GM23338 (cell line): ENCODE measurements around the gene GIMAP4. TPM values are rescaled to one million over a fixed set of nuclear protein-coding genes. Genes with fewer than 3 reads are reported as not detected.

ENCODE experiments used
- ATAC-seq: fragments of 200-7000 bp; cut with Tn5 transposase; 3 replicates; pipeline ENCODE4 v1.9.1; 2020
- DNase-seq: peaks from one replicate; pipeline ENCODE4 v3.0.0-alpha.2; 2015; ENCODE audit warnings: low spot score
- H2AFZ ChIP-seq: fragments of 200-600 bp; sonication (generic); 2 replicates; pipeline ENCODE4 v1.8.0; 2016; ENCODE audit warnings: antibody characterized with exemption, mild to moderate bottlenecking, moderate library complexity
- H3F3A ChIP-seq: fragments of 200-600 bp; sonication (generic); replicated peaks from 2 replicates; pipeline ENCODE4 v1.8.0; 2017; ENCODE audit warnings: antibody characterized with exemption, mixed run types, low read depth
- H3K27ac ChIP-seq: fragments of 200-600 bp; sonication (generic); 2 replicates; pipeline ENCODE4 v1.6.1; 2016; ENCODE audit warnings: low read depth
- H3K27me3 ChIP-seq: fragments of 200-600 bp; sonication (generic); 2 replicates; pipeline ENCODE4 v1.8.0; 2016; ENCODE audit warnings: mild to moderate bottlenecking, mixed run types, moderate library complexity; ENCODE audit not compliant: insufficient read depth
- H3K36me3 ChIP-seq: fragments of 200-600 bp; sonication (generic); 2 replicates; pipeline ENCODE4 v1.8.0; 2016; ENCODE audit warnings: mild to moderate bottlenecking; ENCODE audit not compliant: insufficient read depth
- H3K4me1 ChIP-seq: fragments of 200-600 bp; sonication (generic); 2 replicates; pipeline ENCODE4 v1.8.0; 2016; ENCODE audit warnings: mild to moderate bottlenecking, moderate library complexity; ENCODE audit not compliant: insufficient read depth
- H3K4me2 ChIP-seq: fragments of 200-600 bp; sonication (generic); 2 replicates; pipeline ENCODE4 v1.7.1; 2017; ENCODE audit warnings: mixed run types
- H3K4me3 ChIP-seq: fragments of 200-600 bp; sonication (generic); 2 replicates; pipeline ENCODE4 v1.6.1; 2016; ENCODE audit warnings: mixed run types
- H3K79me2 ChIP-seq: fragments of 200-600 bp; sonication (generic); replicated peaks from 2 replicates; pipeline ENCODE4 v1.8.0; 2017; ENCODE audit warnings: mild to moderate bottlenecking; ENCODE audit not compliant: insufficient read depth
- H3K9me2 ChIP-seq: fragments of 200-600 bp; sonication (generic); 2 replicates; pipeline ENCODE4 v1.8.0; 2017; ENCODE audit not compliant: insufficient read depth
- H4K20me1 ChIP-seq: fragments of 200-600 bp; sonication (generic); replicated peaks from 2 replicates; pipeline ENCODE4 v1.8.0; 2017; ENCODE audit warnings: mild to moderate bottlenecking; ENCODE audit not compliant: insufficient read depth
- H3K27ac Mint-ChIP-seq: 2 replicates; pipeline ENCODE4 v1.8.0; 2020; ENCODE audit warnings: inconsistent platforms, mild to moderate bottlenecking, moderate library complexity, mixed read lengths
- H3K27me3 Mint-ChIP-seq: 3 replicates; pipeline ENCODE4 v1.8.0; 2022; ENCODE audit warnings: low read depth, mild to moderate bottlenecking, moderate library complexity, mixed read lengths, inconsistent platforms; ENCODE audit not compliant: insufficient read depth, poor library complexity
- H3K36me3 Mint-ChIP-seq: 3 replicates; pipeline ENCODE4 v1.8.0; 2021; ENCODE audit warnings: low read depth, mild to moderate bottlenecking, inconsistent platforms, moderate library complexity, mixed read lengths
- H3K4me1 Mint-ChIP-seq: 3 replicates; pipeline ENCODE4 v1.8.0; 2020; ENCODE audit warnings: mild to moderate bottlenecking, inconsistent platforms, mixed read lengths
- H3K4me3 Mint-ChIP-seq: 3 replicates; pipeline ENCODE4 v1.8.0; 2021; ENCODE audit warnings: moderate library complexity, mild to moderate bottlenecking, inconsistent platforms, mixed read lengths
- H3K9me3 Mint-ChIP-seq: 3 replicates; pipeline ENCODE4 v1.8.0; 2020; ENCODE audit warnings: moderate library complexity, mild to moderate bottlenecking, inconsistent platforms, mixed read lengths
- CREB1 ChIP-seq: fragments of 250-450 bp; sonication (Bioruptor Pico); IDR thresholded peaks from 2 replicates; pipeline ENCODE4 v1.5.0; 2020; ENCODE audit warnings: low read depth, mild to moderate bottlenecking, moderate library complexity
- ETS1 ChIP-seq: IDR thresholded peaks from 2 replicates; pipeline ENCODE4 v1.6.1; 2016; ENCODE audit warnings: antibody characterized with exemption
- EZH2 ChIP-seq: fragments of 200-600 bp; sonication (generic); IDR thresholded peaks from one replicate; pipeline ENCODE4 v1.8.0; 2017; ENCODE audit warnings: antibody characterized with exemption, mild to moderate bottlenecking, low read depth; ENCODE audit not compliant: unreplicated experiment
- NANOG ChIP-seq: IDR thresholded peaks from 2 replicates; pipeline ENCODE4 v1.6.1; 2016; ENCODE audit warnings: antibody characterized with exemption, borderline replicate concordance
- POLR2AphosphoS5 ChIP-seq: IDR thresholded peaks from 2 replicates; pipeline ENCODE4 v1.6.1; 2016; ENCODE audit warnings: antibody characterized with exemption, low read depth
- REST ChIP-seq: IDR thresholded peaks from one replicate; pipeline ENCODE4 v1.6.1; 2018; ENCODE audit warnings: antibody characterized with exemption; ENCODE audit not compliant: unreplicated experiment
- STAT1 ChIP-seq: IDR thresholded peaks from one replicate; pipeline ENCODE4 v1.6.1; 2016; ENCODE audit warnings: antibody characterized with exemption; ENCODE audit not compliant: unreplicated experiment
- ZNF114 ChIP-seq: fragments of 250-450 bp; sonication (Bioruptor Pico); IDR thresholded peaks from 2 replicates; pipeline ENCODE4 v1.5.0; 2020; ENCODE audit warnings: mild to moderate bottlenecking, moderate library complexity
- ZNF331 ChIP-seq: fragments of 250-450 bp; sonication (Bioruptor Pico); IDR thresholded peaks from 2 replicates; pipeline ENCODE4 v1.5.0; 2020; ENCODE audit warnings: low read depth, mild to moderate bottlenecking, moderate library complexity
- ZNF462 ChIP-seq: fragments of 250-450 bp; sonication (Bioruptor Pico); IDR thresholded peaks from 2 replicates; pipeline ENCODE4 v1.5.0; 2020; ENCODE audit warnings: mild to moderate bottlenecking, moderate library complexity
- polyA plus RNA-seq: library from polyadenylated mRNA; unstranded; fragments of >200 nt; fragmentation: Nextera tagmentation; extraction: Ambion mirVana; gene quantifications from 2 replicates; pipeline ENCODE4 v1.2.1, GENCODE V29; 2016
- total RNA-seq: library from RNA; depleted of rRNA; stranded (reverse); fragments of >200 nt; shearing (Covaris generic); gene quantifications from 2 replicates; pipeline ENCODE4 v1.2.3, GENCODE V29; 2014

Gene GIMAP4
- total and polyA plus RNA-seq, 2 experiments from 2014 or later, result not detected

DNA sequence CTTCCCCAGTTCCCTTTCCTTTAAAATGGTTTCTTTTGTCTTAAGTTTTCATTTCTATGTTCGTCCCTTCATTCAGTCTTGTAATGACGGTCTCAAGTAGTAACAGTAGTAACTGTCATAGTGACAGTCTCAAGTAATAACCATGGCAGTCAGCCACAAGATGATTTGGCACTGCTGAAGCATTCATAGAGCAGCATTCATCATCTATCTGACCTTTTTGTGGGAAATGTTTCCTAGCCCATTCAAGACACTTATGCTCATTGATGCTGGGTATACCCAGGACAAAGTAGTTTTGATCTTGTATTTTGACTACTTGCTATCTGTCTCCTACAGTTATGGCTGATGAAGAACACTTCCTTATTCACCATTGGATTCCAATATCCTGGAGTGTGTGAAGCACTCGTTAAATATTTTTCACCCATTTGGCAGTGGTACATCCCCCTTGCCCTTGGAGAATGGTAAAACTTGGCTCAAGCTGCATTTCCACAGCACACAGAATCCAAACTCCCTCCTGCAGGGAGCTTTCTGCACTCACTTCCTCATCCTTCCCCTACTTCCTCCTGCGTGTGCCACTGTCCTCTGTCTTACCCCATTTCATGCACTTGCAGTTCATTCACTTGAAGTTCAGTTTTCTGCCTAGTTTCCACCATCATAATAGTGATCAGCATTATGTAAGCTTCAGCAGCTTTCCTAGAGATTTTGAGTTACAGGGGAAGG, 19.0 kb downstream of the GIMAP4 start:
- Histone ChIP-seq H3K4me2 (no peak overlapping the region), H3K27ac (no peak overlapping the region), H3K4me1 (no peaks in the 10 kb centered on the region), H3K79me2 (no peaks in the 10 kb centered on the region), H3K4me3 (no peak overlapping the region), H3K27me3 (no peaks in the 10 kb centered on the region), H3F3A (no peaks in the 10 kb centered on the region), H3K36me3 (no peaks in the 10 kb centered on the region), H4K20me1 (no peaks in the 10 kb centered on the region), H3K9me2 (no peaks in the 10 kb centered on the region; the same call in 1 of the 2 replicates), H2AFZ (no peak overlapping the region)
- no peak for ATAC-seq
- Mint-ChIP-seq H3K36me3 (no peaks in the 10 kb centered on the region), H3K27me3 (peaks cover 2% of the 10 kb centered on the region), H3K4me3 (no peak overlapping the region), H3K27ac (no peak overlapping the region), H3K9me3 (peaks cover 8% of the 10 kb centered on the region), H3K4me1 (no peaks in the 10 kb centered on the region)
- TF ChIP-seq POLR2AphosphoS5 (no peak), ZNF331 (CRISPR knock-in tag) (no peak), STAT1 (no peak), EZH2 (no peak), ZNF114 (CRISPR knock-in tag) (no peak), NANOG (no peak), ZNF462 (CRISPR knock-in tag) (no peak), ETS1 (no peak), CREB1 (CRISPR knock-in tag) (no peak), REST (no peak)
- no peak for DNase-seq
